Activated CD4-positive, CD25-positive, alpha-beta regulatory T cell (primary cell): ENCODE data around the gene SLC25A48.

Experiments
- DNase-seq, 4 experiments: peaks; one replicate each; lab custom pipeline; 2025; lab: John Stamatoyannopoulos, UW

Gene SLC25A48

DNA sequence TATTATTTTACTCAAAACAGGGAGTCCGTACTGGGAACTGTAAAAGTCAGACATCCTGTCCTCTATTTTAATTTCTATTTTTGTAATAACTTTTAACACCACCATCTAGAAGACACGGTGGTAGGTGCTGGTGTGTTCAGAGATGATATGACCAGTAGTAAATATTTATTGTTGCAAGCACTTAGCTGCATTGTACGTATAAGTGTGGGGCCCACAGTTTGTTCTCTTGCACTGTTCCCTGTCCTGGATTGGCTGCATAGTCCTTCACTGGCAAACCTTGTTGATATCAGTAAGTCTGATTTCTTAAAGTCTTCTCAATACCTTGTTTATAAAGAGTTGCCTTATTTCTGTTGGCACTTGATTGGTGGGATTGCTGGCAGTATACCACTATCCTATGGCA is 85.7 kb downstream of the SLC25A48 start:
- no peak for DNase-seq

- no peak for DNase-seq
Observed at GRCh38 chr5:135921388-135921787, 86.9 kb downstream of the SLC25A48 start.

- no peak for DNase-seq
Observed at GRCh38 chr5:135930029-135930948, 95.8 kb downstream of the SLC25A48 start.

DNA sequence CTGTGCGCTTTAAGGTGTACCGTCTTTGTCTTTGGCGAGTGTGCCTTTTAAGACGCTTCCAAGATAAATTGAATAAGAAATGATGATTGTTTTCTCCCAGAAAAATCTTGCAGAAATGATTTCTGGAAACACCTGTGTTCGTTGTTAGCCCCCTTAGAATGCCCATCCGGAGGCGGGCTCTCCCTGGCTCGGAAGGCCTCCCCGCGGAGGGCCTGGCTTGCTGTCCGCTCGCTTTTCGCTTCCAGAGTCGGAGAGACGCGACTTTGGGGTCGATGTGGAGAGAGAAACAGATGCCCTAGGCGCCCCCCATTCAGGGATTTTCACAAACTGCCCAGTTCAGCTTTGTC is 96.5 kb downstream of the SLC25A48 start:
- DNase-seq: no peak

DNA sequence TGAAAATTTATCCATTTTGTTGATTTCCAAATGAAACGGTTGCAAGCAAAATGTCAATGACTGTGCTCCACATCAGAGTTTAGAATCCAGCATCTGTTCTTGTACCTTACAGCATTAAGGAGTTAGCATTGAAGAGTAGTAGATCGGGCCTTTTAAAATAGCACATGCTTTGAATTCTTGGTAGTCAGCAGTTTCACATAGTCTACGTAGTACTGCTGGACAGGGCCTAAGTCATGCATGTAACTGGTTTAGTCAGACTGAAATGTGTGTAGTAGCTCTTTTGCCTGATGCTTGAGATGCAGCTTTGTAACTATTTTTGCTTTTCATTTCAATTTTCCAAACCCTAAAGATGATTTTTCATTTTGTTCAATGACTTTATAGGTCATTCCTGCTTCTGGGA is 100.5 kb downstream of the SLC25A48 start:
- DNase-seq: no peak

- no peak for DNase-seq
Observed at GRCh38 chr5:135937245-135937911, 102.9 kb downstream of the SLC25A48 start.
